Esophagus squamous epithelium (tissue), 5 donors: Measurements from ENCODE around the gene ATP6V0D1. TPM values are rescaled to one million over a fixed set of nuclear protein-coding genes. Genes with fewer than 3 reads are reported as not detected.
A peak's percentile ranks its signal among the peaks of the same experiment; 100 is the strongest.

Experiments
- DNase-seq: peaks from one replicate; lab custom pipeline; 2025; lab: John Stamatoyannopoulos, UW
- H3K27ac ChIP-seq, 4 donors: fragments of 200-600 bp; sonication (generic); one replicate each; pipeline ENCODE4 v1.5.1; 2016 to 2019; ENCODE audit warnings: mild to moderate bottlenecking in 1 of 4
- H3K27me3 ChIP-seq, 4 donors: fragments of 200-600 bp; sonication (generic); 1 replicate in 3 of 4; 2 replicates in 1 of 4; pipeline versions ENCODE4 v1.5.1 to v1.6.0; 2017 to 2021; ENCODE audit warnings: antibody characterized with exemption in 1 of 4
- H3K36me3 ChIP-seq, 3 donors: fragments of 200-600 bp; sonication (generic); one replicate each; pipeline ENCODE4 v1.5.1; 2016 to 2019
- H3K4me1 ChIP-seq, 3 donors: fragments of 200-600 bp; sonication (generic); one replicate each; pipeline ENCODE4 v1.5.1; 2017 to 2019
- H3K4me3 ChIP-seq, 4 donors: fragments of 200-600 bp; sonication (generic); 1 replicate in 3 of 4; 2 replicates in 1 of 4; pipeline ENCODE4 v1.5.1; 2016 to 2019; ENCODE audit warnings: mild to moderate bottlenecking in 2 of 4, moderate library complexity in 1 of 4
- H3K9me3 ChIP-seq, 3 donors: fragments of 200-600 bp; sonication (generic); one replicate each; pipeline ENCODE4 v1.5.1; 2016 to 2019
- CTCF ChIP-seq, 6 experiments: fragments of 450-650 bp in 4 of 6; fragments of 200-600 bp in 2 of 6; sonication (generic) in 2 of 6; IDR thresholded peaks; one replicate each; pipeline ENCODE4 v1.5.1; 2016 to 2019; ENCODE audit warnings: antibody characterized with exemption in 6 of 6, mild to moderate bottlenecking in 4 of 6, moderate library complexity in 4 of 6
- POLR2A ChIP-seq, 4 donors: fragments of 450-650 bp; IDR thresholded peaks; one replicate each; pipeline ENCODE4 v1.6.1; 2017; ENCODE audit warnings: antibody characterized with exemption in 4 of 4, mild to moderate bottlenecking in 4 of 4, moderate library complexity in 3 of 4
- WGBS, 2 donors: methylation state at CpG; one replicate each; pipeline ENCODE4 v1.1.5; 2018; 5-methylcytosine and 5-hydroxymethylcytosine counted together
- intact Hi-C: fragments of 100-400 bp; cut with DNase I; formaldehyde crosslinking; loops from one replicate; pipeline ENCODE4 v1.15.0; 2022
- total RNA-seq, 4 donors: library from RNA; depleted of rRNA; stranded (reverse); fragments of >200 nt; gene quantifications; one replicate each; pipeline ENCODE4 v1.1.0, GENCODE V29; 2016
- donor health status: DM: yes; HTN: yes; CAD: no.

Gene ATP6V0D1
- total RNA-seq, 4 donors from 2014 or later = 99.4 to 158 (median 131) TPM

- H3K27ac ChIP-seq = peak overlapping the region; percentile 83 to 94 (median 90)
- H3K9me3 ChIP-seq = no peaks in the 10 kb centered on the region
- H3K36me3 ChIP-seq = no peaks in the 10 kb centered on the region
- DNase-seq = no peak
- H3K27me3 ChIP-seq = no peaks in the 10 kb centered on the region
- TF ChIP-seq CTCF (IDR thresholded peaks at IDR 0.05) (no peak), POLR2A (IDR thresholded peaks at IDR 0.05) (no peak)
- H3K4me1 ChIP-seq = peaks cover 40 to 74% (median 47%) of the 10 kb centered on the region in 3 donors
- intact Hi-C loops = no loop called here
- WGBS, 2 donors = 48 to 68% methylated on average over 5 to 8 of the region's 8 CpGs
- no peak overlapping the region for H3K4me3 ChIP-seq
These were observed 75.6 kb downstream of the ATP6V0D1 start for GRCh38 chr16:67405336-67405735.

GRCh38 chr16:67404740-67405226, 76.2 kb downstream of the ATP6V0D1 start:
- WGBS, 2 donors = 22 to 83% methylated on average over 3 to 4 of the region's 5 CpGs
- H3K4me1 ChIP-seq = peaks cover 35 to 74% (median 46%) of the 10 kb centered on the region in 3 donors
- TF ChIP-seq CTCF (IDR thresholded peaks at IDR 0.05) = no peak
- TF ChIP-seq POLR2A (IDR thresholded peaks at IDR 0.05) = peak in 1 of 4 donors; percentile 2

GRCh38 chr16:67403976-67404555, 76.9 kb downstream of the ATP6V0D1 start:
- Histone ChIP-seq H3K36me3 (no peaks in the 10 kb centered on the region), H3K27ac (peak overlapping the region; percentile 90 to 94 (median 92)), H3K4me1 (peaks cover 34 to 74% (median 46%) of the 10 kb centered on the region in 3 donors), H3K9me3 (no peaks in the 10 kb centered on the region), H3K4me3 (peak overlapping the region in 1 of 4 donors; percentile 5), H3K27me3 (no peaks in the 10 kb centered on the region)
- TF ChIP-seq CTCF (IDR thresholded peaks at IDR 0.05) (no peak), POLR2A (IDR thresholded peaks at IDR 0.05) (no peak)
- no peak for DNase-seq
- WGBS, 2 donors = 57 to 69% methylated on average over 9 of the region's 12 CpGs
- intact Hi-C loops = no loop called here

More at GRCh38 chr16:67404740-67405226, 76.2 kb downstream of the ATP6V0D1 start:
- H3K36me3 ChIP-seq = no peaks in the 10 kb centered on the region
- H3K27ac ChIP-seq = peak overlapping the region; percentile 90 to 94 (median 92)
- H3K27me3 ChIP-seq = no peaks in the 10 kb centered on the region
- intact Hi-C loops = no loop called here
- H3K9me3 ChIP-seq = no peaks in the 10 kb centered on the region
- H3K4me3 ChIP-seq = peak overlapping the region in 1 of 4 donors; percentile 5
- no peak for DNase-seq

GRCh38 chr16:67400901-67401300, 80.1 kb downstream of the ATP6V0D1 start:
- no peak for TF ChIP-seq CTCF (IDR thresholded peaks at IDR 0.05)
- TF ChIP-seq POLR2A (IDR thresholded peaks at IDR 0.05) = no peak
- Histone ChIP-seq H3K27ac (no peak overlapping the region), H3K4me3 (no peak overlapping the region), H3K9me3 (no peaks in the 10 kb centered on the region), H3K27me3 (no peaks in the 10 kb centered on the region), H3K36me3 (no peaks in the 10 kb centered on the region), H3K4me1 (peaks cover 46 to 81% (median 57%) of the 10 kb centered on the region in 3 donors)
- no peak for DNase-seq
- WGBS, 2 donors = 94 to 96% methylated on average over 5 to 9 of the region's 14 CpGs
- intact Hi-C loops = no loop called here
